HFF-Myc (cell line): ENCODE results near the gene HNMT.
"Not testable (repeated sequence)": the region's sequence is repeated elsewhere in the genome, so short reads cannot be mapped to it uniquely, and the experiment has no call there.

Experiments
- DNase-seq: peaks from one replicate; pipeline ENCODE4 v3.0.0-alpha.2; 2011; ENCODE audit warnings: low read depth; ENCODE audit errors: extremely low read depth
- H3K4me3 ChIP-seq: replicated peaks from 2 replicates; pipeline ENCODE4 v1.5.1; 2011; ENCODE audit warnings: low read depth, mild to moderate bottlenecking, control low read depth, low read length
- TF ChIP-seq, protein P1 (sequence below): IDR thresholded peaks from 2 replicates; pipeline ENCODE4 v1.5.1; 2012; ENCODE audit warnings: mild to moderate bottlenecking, low read depth, low read length, control low read depth; ENCODE audit errors: missing control alignments

The HNMT gene

GRCh38 chr2:138036522-138036921 lies 72.2 kb downstream of the HNMT start:
- DNase-seq = no peak
- H3K4me3 ChIP-seq = no peak overlapping the region
- TF ChIP-seq, protein P1, sequence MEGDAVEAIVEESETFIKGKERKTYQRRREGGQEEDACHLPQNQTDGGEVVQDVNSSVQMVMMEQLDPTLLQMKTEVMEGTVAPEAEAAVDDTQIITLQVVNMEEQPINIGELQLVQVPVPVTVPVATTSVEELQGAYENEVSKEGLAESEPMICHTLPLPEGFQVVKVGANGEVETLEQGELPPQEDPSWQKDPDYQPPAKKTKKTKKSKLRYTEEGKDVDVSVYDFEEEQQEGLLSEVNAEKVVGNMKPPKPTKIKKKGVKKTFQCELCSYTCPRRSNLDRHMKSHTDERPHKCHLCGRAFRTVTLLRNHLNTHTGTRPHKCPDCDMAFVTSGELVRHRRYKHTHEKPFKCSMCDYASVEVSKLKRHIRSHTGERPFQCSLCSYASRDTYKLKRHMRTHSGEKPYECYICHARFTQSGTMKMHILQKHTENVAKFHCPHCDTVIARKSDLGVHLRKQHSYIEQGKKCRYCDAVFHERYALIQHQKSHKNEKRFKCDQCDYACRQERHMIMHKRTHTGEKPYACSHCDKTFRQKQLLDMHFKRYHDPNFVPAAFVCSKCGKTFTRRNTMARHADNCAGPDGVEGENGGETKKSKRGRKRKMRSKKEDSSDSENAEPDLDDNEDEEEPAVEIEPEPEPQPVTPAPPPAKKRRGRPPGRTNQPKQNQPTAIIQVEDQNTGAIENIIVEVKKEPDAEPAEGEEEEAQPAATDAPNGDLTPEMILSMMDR = no peak

GRCh38 chr2:138037090-138037489 lies 72.8 kb downstream of the HNMT start:
- DNase-seq = no peak
- TF ChIP-seq, protein P1 = no peak

GRCh38 chr2:138040616-138041015 lies 76.3 kb downstream of the HNMT start:
- TF ChIP-seq, protein P1 = no peak
- H3K4me3 ChIP-seq = no peak overlapping the region
- DNase-seq = no peak

More at GRCh38 chr2:138037090-138037489, 72.8 kb downstream of the HNMT start:
- H3K4me3 ChIP-seq = no peak overlapping the region

GRCh38 chr2:138042311-138042710 lies 78.0 kb downstream of the HNMT start:
- H3K4me3 ChIP-seq = no peak overlapping the region
- DNase-seq = no peak
- TF ChIP-seq, protein P1 = no peak

DNA sequence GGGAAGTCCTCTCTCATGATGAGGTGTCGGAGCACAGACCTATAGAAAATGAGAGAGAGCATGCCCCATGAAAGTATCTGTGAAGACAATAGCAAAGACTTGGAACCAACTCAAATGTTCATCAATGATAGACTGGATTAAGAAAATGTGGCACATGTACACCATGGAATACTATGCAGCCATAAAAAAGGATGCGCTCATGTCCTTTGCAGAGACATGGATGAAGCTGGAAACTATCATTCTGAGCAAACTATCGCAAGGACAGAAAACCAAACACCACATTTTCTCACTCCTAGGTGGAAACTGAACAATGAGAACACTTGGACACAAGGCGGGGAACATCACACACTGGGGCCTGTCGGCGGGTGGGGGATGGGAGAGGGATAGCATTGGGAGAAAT lies 79.3 kb downstream of the HNMT start:
- DNase-seq, H3K4me3 ChIP-seq: not testable (repeated sequence)

GRCh38 chr2:138058427-138058826 lies 94.2 kb downstream of the HNMT start:
- no peak for DNase-seq
- H3K4me3 ChIP-seq = no peak overlapping the region
- TF ChIP-seq, protein P1 = no peak

DNA sequence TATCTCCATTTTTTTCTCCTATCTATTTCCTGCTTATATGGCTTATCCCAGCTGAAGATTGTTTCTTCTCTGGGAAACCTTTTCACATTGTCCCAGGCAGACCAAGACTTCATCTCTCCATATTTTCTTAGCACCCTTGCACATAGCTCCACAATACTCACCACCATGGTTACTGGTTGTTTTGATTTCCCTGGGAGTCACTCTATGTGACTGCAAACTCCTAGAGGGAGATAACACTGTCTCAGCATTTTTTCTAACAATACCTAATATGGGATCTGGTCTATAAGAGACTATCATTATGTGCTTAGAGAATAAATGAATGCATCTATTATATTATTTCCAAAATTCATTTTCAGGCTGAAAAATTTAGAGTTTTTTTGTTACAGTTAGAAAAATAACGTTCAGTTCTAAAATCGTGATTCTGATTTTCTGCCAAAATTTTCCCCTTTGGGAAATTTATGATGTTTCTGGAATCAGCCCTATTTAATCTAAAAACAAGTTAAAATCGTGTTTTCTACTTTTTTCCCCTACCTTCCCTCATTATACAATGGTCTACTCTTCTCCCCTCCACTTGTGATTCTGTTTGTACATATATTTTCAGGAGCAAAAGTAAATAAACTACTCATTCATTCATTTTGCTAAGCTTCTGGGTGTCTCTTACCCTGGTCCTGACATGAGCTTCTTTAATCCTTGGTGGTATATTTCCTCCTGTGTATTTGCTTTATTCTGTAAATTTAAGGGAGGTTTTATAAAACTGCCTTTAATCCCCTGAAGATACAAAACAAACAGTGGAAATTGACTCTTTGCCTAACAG lies 95.4 kb downstream of the HNMT start:
- H3K4me3 ChIP-seq = no peak overlapping the region
- DNase-seq = no peak
- TF ChIP-seq, protein P1 = no peak
